ENCODE measurements around the gene TARDBP. TPM values are rescaled to one million over a fixed set of nuclear protein-coding genes. Genes with fewer than 3 reads are reported as not detected.

TARDBP gene
- total and polyA plus RNA-seq, 12 donors, result 66.0 to 138 (median 102) TPM

DNA sequence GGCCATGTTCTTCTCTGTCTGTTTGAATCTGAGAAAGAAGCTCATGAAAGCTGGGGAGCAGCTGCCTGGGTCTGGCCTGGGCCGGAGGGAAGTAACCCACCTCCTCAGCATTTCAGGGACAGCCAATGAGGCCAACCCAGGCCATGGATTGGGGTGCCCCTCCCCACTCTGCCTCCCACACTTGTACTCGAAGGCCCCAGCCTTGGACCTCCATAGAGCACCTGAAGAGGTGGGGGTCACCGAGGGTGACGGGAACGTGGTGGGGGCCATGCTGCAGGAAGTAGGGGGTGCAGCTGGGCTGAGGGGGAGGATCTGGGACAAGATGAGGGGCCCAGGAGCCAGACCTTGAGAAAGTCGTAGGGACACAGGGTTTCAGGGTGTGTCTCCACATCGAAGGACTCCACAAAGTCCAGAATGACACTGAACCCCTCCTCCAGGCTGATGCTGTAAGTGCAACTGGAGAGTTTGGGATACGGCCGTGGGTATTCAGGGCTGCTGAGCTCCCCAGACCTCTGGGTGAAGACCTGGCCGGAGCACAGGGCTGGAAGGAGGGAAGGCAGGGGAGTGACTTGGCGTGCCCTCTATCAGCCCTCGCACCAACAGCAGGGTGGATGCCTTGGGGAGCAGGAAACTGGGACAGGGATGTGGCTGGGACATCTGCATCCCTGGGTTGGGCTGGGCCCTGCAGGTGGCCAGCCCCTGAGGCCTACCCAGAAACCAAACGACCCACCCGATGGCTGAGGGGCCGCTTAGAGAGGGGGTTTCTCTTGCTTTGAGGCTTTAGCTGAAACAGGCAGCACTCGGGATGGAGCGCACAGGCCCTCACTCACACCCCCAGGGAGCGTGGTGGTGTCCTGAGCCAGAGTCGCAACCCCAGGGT lies 30.8 kb downstream of the TARDBP start:
- no peaks in the 10 kb centered on the region for H3K9me3 ChIP-seq
- no peaks in the 10 kb centered on the region for H3K27me3 ChIP-seq
- peaks cover 0 to 3% (median 0%) of the 10 kb centered on the region in 9 donors for H3K4me1 ChIP-seq
- no peak overlapping the region for H3K4me3 ChIP-seq
- intact Hi-C loops (cut with DNase I), result loop anchor here in 2 of 10 donors (10.0 kb wide), 2 partner anchors 62 to 602 kb away; no protein-coding TSS in a partner anchor
- TF ChIP-seq, protein P1, sequence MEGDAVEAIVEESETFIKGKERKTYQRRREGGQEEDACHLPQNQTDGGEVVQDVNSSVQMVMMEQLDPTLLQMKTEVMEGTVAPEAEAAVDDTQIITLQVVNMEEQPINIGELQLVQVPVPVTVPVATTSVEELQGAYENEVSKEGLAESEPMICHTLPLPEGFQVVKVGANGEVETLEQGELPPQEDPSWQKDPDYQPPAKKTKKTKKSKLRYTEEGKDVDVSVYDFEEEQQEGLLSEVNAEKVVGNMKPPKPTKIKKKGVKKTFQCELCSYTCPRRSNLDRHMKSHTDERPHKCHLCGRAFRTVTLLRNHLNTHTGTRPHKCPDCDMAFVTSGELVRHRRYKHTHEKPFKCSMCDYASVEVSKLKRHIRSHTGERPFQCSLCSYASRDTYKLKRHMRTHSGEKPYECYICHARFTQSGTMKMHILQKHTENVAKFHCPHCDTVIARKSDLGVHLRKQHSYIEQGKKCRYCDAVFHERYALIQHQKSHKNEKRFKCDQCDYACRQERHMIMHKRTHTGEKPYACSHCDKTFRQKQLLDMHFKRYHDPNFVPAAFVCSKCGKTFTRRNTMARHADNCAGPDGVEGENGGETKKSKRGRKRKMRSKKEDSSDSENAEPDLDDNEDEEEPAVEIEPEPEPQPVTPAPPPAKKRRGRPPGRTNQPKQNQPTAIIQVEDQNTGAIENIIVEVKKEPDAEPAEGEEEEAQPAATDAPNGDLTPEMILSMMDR (IDR thresholded peaks at IDR 0.05), result no peak
- whole genome bisulfite sequencing, 2 donors, result 75% methylated on average over 19 of the region's 19 CpGs
- DNase-seq (no peak), ATAC-seq (no peak)
- no peaks in the 10 kb centered on the region for H3K36me3 ChIP-seq
- no peak overlapping the region for H3K27ac ChIP-seq

DNA sequence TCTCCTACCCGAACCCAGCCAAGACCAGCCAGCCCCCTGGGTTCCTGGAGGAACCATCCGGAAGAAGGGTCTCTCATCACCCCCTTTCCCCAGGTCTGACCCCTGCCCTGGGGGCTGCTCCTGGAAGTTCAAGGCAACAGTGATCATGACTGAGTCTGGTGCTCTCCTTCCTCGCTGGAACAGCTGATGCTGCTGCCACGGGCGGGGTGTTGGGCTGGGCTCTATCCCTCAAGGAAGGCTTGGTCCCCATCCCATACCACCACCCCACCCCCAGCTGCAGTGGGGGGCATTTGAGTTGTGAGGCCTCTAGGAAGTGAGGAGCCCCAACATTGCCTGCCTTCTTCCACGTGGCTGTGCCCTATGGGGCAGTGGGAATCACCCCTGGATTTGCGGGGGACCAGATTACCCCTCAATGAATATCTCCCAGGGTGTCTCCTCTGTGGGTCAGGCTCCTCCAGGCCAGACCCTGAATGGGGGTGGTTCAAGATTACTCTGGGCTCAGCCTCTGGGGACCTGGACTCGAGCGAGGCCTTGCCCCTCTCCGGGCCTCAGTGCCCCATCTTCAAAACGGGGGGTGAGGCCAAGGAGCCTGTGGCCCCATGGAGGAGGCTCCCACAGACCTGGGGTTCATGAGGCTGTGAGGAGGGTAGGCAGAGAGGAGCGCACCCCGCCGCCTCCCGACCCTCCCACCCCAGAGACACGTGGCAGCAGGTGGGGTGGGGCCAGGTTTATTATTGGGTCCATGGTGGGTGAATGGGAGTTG lies 31.8 kb downstream of the TARDBP start:
- Histone ChIP-seq H3K27me3 (no peaks in the 10 kb centered on the region), H3K36me3 (no peaks in the 10 kb centered on the region), H3K4me3 (no peak overlapping the region), H3K4me1 (no peaks in the 10 kb centered on the region), H3K27ac (no peak overlapping the region), H3K9me3 (no peaks in the 10 kb centered on the region)
- intact Hi-C loops (cut with DNase I), result loop anchor here in 2 of 10 donors (10.0 kb wide), 2 partner anchors 61 to 601 kb away; no protein-coding TSS in a partner anchor
- 77 to 79% methylated on average over 16 of the region's 16 CpGs for WGBS, 2 donors
- ATAC-seq (peak in 1 of 8 donors; percentile 43), DNase-seq (no peak)
- TF ChIP-seq, protein P1 (IDR thresholded peaks at IDR 0.05), result no peak

DNA sequence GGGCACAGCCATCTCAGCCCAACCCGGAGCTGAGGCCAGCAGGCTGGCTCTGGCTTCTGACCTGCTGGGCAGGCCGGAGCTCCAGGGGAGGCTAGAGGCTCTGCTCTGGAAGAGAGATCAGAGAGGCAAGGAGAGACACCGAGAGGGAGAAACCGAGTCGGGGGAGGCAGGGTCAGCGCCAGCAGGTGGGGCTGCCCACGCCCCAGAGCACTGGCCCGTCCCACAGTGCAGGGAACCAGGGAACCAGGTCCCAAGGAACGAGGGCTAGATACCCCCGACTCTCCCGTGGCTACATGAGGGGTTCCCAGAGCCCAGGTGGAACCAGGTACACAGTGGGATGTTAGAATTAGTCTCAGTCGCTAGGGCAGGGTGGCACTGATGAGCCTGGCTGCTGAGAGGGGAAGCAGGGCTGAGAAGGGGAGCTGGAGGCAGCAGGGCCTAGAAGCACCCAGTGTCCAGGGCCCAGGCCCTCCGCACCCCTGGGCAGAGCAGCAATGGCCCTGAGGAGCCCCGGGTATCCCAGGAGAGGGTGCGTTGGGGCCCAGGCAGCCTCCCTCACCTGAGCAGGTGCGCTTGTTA lies 32.5 kb downstream of the TARDBP start:
- intact Hi-C loops (cut with DNase I), result loop anchor here in 2 of 10 donors (10.0 kb wide), 2 partner anchors 60 to 600 kb away; no protein-coding TSS in a partner anchor
- Histone ChIP-seq H3K27me3 (no peaks in the 10 kb centered on the region), H3K4me1 (no peaks in the 10 kb centered on the region), H3K4me3 (no peak overlapping the region), H3K27ac (no peak overlapping the region), H3K9me3 (no peaks in the 10 kb centered on the region), H3K36me3 (no peaks in the 10 kb centered on the region)
- WGBS, 2 donors, result 82 to 83% methylated on average over 16 of the region's 16 CpGs
- ATAC-seq (peak in 2 of 8 donors; percentile 16 to 28), DNase-seq (no peak)
- TF ChIP-seq, protein P1 (IDR thresholded peaks at IDR 0.05), result no peak
